Right lobe of liver (tissue), 6 donors: Measurements from ENCODE around the gene MACROH2A2. TPM values are rescaled to one million over a fixed set of nuclear protein-coding genes. Genes with fewer than 3 reads are reported as not detected.

Experiments used
- ATAC-seq, 4 donors: fragments of 200-7000 bp; cut with Tn5 transposase; one replicate each; pipeline ENCODE4 v1.9.1; 2020; ENCODE audit warnings: mild to moderate bottlenecking in 4 of 4, moderate library complexity in 4 of 4
- DNase-seq, 3 donors: peaks; one replicate each; pipeline ENCODE4 v3.0.0-alpha.2; 2020
- H3K27ac ChIP-seq, 3 donors: fragments of 200-600 bp; one replicate each; pipeline ENCODE4 v1.8.0; 2022
- H3K27me3 ChIP-seq, 2 donors: fragments of 200-600 bp; one replicate each; pipeline ENCODE4 v1.8.0; 2022
- H3K36me3 ChIP-seq, 4 donors: fragments of 200-600 bp; sonication (generic) in 1 of 4; one replicate each; pipeline versions ENCODE4 v1.5.1 to v1.8.0; 2017 to 2022; ENCODE audit warnings: control low read depth in 1 of 4
- H3K4me1 ChIP-seq, 4 donors: fragments of 200-600 bp; sonication (generic) in 1 of 4; one replicate each; pipeline versions ENCODE4 v1.5.1 to v1.8.0; 2017 to 2022; ENCODE audit warnings: control low read depth in 1 of 4
- H3K4me3 ChIP-seq, 3 donors: fragments of 200-600 bp; one replicate each; pipeline ENCODE4 v1.8.0; 2022
- H3K9me3 ChIP-seq, 4 donors: fragments of 200-600 bp; sonication (generic) in 1 of 4; one replicate each; pipeline versions ENCODE4 v1.5.1 to v1.8.0; 2017 to 2022; ENCODE audit warnings: control low read depth in 1 of 4
- CTCF ChIP-seq, 4 donors: fragments of 200-600 bp in 3 of 4; fragments of 450-650 bp in 1 of 4; IDR thresholded peaks; one replicate each; pipeline versions ENCODE4 v1.5.1 to v1.8.0; 2016 to 2022; ENCODE audit warnings: antibody characterized with exemption in 4 of 4, mild to moderate bottlenecking in 2 of 4
- POLR2A ChIP-seq: fragments of 450-650 bp; IDR thresholded peaks from one replicate; pipeline ENCODE4 v1.6.1; 2017; ENCODE audit warnings: antibody characterized with exemption, mild to moderate bottlenecking
- WGBS: methylation state at CpG from one replicate; pipeline ENCODE4 v1.1.6; 2018; ENCODE audit warnings: low coverage, low lambda C conversion rate; ENCODE audit not compliant: insufficient coverage; ENCODE audit errors: missing lambda C conversion rate; 5-methylcytosine and 5-hydroxymethylcytosine counted together
- intact Hi-C, 2 donors: fragments of 100-400 bp; cut with DNase I; formaldehyde crosslinking; loops; one replicate each; pipeline versions ENCODE4 v1.11.2 to v1.14.1; 2022
- total RNA-seq, 6 experiments: library from RNA; depleted of rRNA in 2 of 6; stranded (reverse); fragments of >200 nt in 2 of 6; fragmentation: NEBNext Ultra II Directional in 3 of 6; extraction: Animal tissue kit (Norgen Biotek cat#: 25700) in 3 of 6; gene quantifications; one replicate each; pipeline versions ENCODE4 v1.1.0 to v1.2.4, GENCODE V29; 2016 to 2023
- donor health status: DM: no; HTN: yes; CAD: no.
- donor health status: DM: no; HTN: no; CAD: no.
- donor health status: DM: no; HTN: no; CAD: no.
- donor health status: DM: no; HTN: yes; CAD: no.
- donor health status: DM: no; HTN: yes; CAD: no.

MACROH2A2 gene
- total RNA-seq, 6 experiments from 2014 or later = 2.0 to 12.1 (median 5.0) TPM

- no peak overlapping the region for H3K27ac ChIP-seq
- 74% methylated on average over 8 of the region's 9 CpGs for WGBS
- no peak for DNase-seq
- intact Hi-C loops = no loop called here
- no peaks in the 10 kb centered on the region for H3K9me3 ChIP-seq
- no peak for ATAC-seq
- H3K27me3 ChIP-seq = no peaks in the 10 kb centered on the region
- peaks cover 0 to 23% (median 7%) of the 10 kb centered on the region in 4 donors for H3K4me1 ChIP-seq
- H3K4me3 ChIP-seq = no peak overlapping the region
- TF ChIP-seq CTCF (IDR thresholded peaks at IDR 0.05) (no peak), POLR2A (no peak)
- no peaks in the 10 kb centered on the region for H3K36me3 ChIP-seq
Measured at GRCh38 chr10:70093335-70093944, 40.8 kb downstream of the MACROH2A2 start.

GRCh38 chr10:70094250-70094649 is 41.6 kb downstream of the MACROH2A2 start:
- Histone ChIP-seq H3K9me3 (no peaks in the 10 kb centered on the region), H3K27ac (no peak overlapping the region), H3K4me3 (no peak overlapping the region), H3K27me3 (no peaks in the 10 kb centered on the region), H3K4me1 (peaks cover 0 to 23% (median 7%) of the 10 kb centered on the region in 4 donors), H3K36me3 (peaks cover 0 to 2% (median 0%) of the 10 kb centered on the region in 4 donors)
- ATAC-seq (no peak), DNase-seq (no peak)
- 100% methylated on average over 2 of the region's 2 CpGs for WGBS
- intact Hi-C loops = no loop called here
- TF ChIP-seq CTCF (IDR thresholded peaks at IDR 0.05) (no peak), POLR2A (no peak)

- H3K9me3 ChIP-seq = no peaks in the 10 kb centered on the region
- intact Hi-C loops = no loop called here
- H3K36me3 ChIP-seq = peaks cover 0 to 2% (median 0%) of the 10 kb centered on the region in 4 donors
- WGBS = 66% methylated on average over 5 of the region's 6 CpGs
- DNase-seq (no peak), ATAC-seq (no peak)
- TF ChIP-seq CTCF (IDR thresholded peaks at IDR 0.05) (no peak), POLR2A (no peak)
- H3K27ac ChIP-seq = no peak overlapping the region
- H3K4me3 ChIP-seq = no peak overlapping the region
- no peaks in the 10 kb centered on the region for H3K27me3 ChIP-seq
- H3K4me1 ChIP-seq = peaks cover 0 to 16% (median 5%) of the 10 kb centered on the region in 4 donors
Measured at GRCh38 chr10:70096016-70096704, 43.5 kb downstream of the MACROH2A2 start.

- peaks cover 0 to 2% (median 0%) of the 10 kb centered on the region in 4 donors for H3K36me3 ChIP-seq
- no peaks in the 10 kb centered on the region for H3K9me3 ChIP-seq
- no peak for TF ChIP-seq CTCF (IDR thresholded peaks at IDR 0.05)
- TF ChIP-seq POLR2A = no peak
- no peak overlapping the region for H3K4me3 ChIP-seq
- H3K27me3 ChIP-seq = no peaks in the 10 kb centered on the region
- DNase-seq (no peak), ATAC-seq (peak in 3 of 4 donors; percentile 50 to 85 (median 55))
- intact Hi-C loops = no loop called here
- peaks cover 0 to 10% (median 2%) of the 10 kb centered on the region in 4 donors for H3K4me1 ChIP-seq
- no peak overlapping the region for H3K27ac ChIP-seq
- 77% methylated on average over 4 of the region's 5 CpGs for WGBS
Measured at GRCh38 chr10:70096705-70097420, 44.2 kb downstream of the MACROH2A2 start.
